GM12878 (cell line): ENCODE measurements around the gene UNC13B. TPM values are rescaled to one million over a fixed set of nuclear protein-coding genes. Genes with fewer than 3 reads are reported as not detected.

ENCODE experiments used
- ATAC-seq: fragments of 200-7000 bp; cut with Tn5 transposase; 3 replicates; pipeline ENCODE4 v1.9.1; 2020; ENCODE audit warnings: mild to moderate bottlenecking, moderate library complexity
- BruUV-seq: library from RNA; stranded (reverse); fragments of 400-500 nt; replicated peaks from 2 replicates; lab custom pipeline; 2021; lab: Mats Ljungman, UMichigan
- CTCF ChIA-PET: fragments of 300-600 bp; sonication (Branson Sonifier 250); formaldehyde crosslinking; extraction: SDS; loops from one replicate; lab custom pipeline; 2021; ENCODE audit warnings: inconsistent platforms; lab: Yijun Ruan, JAX
- POLR2A ChIA-PET: fragments of 350-600 bp; formaldehyde crosslinking; extraction: SDS; loops from one replicate; lab custom pipeline; 2021; ENCODE audit warnings: inconsistent platforms; lab: Charles Lee
- RAD21 ChIA-PET: fragments of 300-600 bp; sonication (Branson Sonifier 250); formaldehyde crosslinking; loops from one replicate; lab custom pipeline; 2023; ENCODE audit warnings: antibody characterized with exemption; ENCODE audit not compliant: unreplicated experiment; lab: Charles Lee
- SMC1A ChIA-PET: fragments of 300-600 bp; sonication (Branson Sonifier 250); formaldehyde crosslinking; loops from one replicate; lab custom pipeline; 2023; ENCODE audit not compliant: unreplicated experiment, uncharacterized antibody; lab: Charles Lee
- DNase-seq: peaks from one replicate; pipeline ENCODE4 v3.0.0-alpha.2; 2011; ENCODE audit warnings: low read depth, low spot score
- FAIRE-seq: peaks from 3 replicates; lab custom pipeline; 2011; peaks lifted over from hg19 to GRCh38; lab: Jason Lieb, UNC
- H2AFZ ChIP-seq: 2 replicates; pipeline ENCODE4 v1.6.0; 2011; ENCODE audit warnings: low read depth, low read length, control low read depth; ENCODE audit not compliant: control insufficient read depth
- H3K27ac ChIP-seq: 2 replicates; pipeline ENCODE4 v1.5.1; 2011; ENCODE audit warnings: control low read depth; ENCODE audit not compliant: control insufficient read depth, insufficient read depth
- H3K27me3 ChIP-seq, 2 experiments: replicated peaks in 1 of 2; 2 replicates each; pipeline versions ENCODE4 v1.6.0 to v1.6.1; 2011; ENCODE audit warnings: low read length in 1 of 2; ENCODE audit not compliant: control insufficient read depth in 2 of 2, insufficient read depth in 2 of 2
- H3K36me3 ChIP-seq, 2 experiments: 2 replicates each; pipeline ENCODE4 v1.5.1; 2011; ENCODE audit warnings: low read length in 1 of 2; ENCODE audit not compliant: control insufficient read depth in 2 of 2, insufficient read depth in 2 of 2
- H3K4me1 ChIP-seq: 2 replicates; pipeline ENCODE4 v1.6.1; 2011; ENCODE audit warnings: mild to moderate bottlenecking, low read length, moderate library complexity, mixed read lengths; ENCODE audit not compliant: control insufficient read depth, insufficient read depth
- H3K4me2 ChIP-seq: 2 replicates; pipeline ENCODE4 v1.6.0; 2011; ENCODE audit warnings: control low read depth; ENCODE audit not compliant: control insufficient read depth, insufficient read depth
- H3K4me3 ChIP-seq: fragments of 200-600 bp; sonication (generic); 2 replicates; pipeline ENCODE4 v1.5.1; 2016
- H3K79me2 ChIP-seq: 2 replicates; pipeline ENCODE4 v1.6.0; 2011; ENCODE audit warnings: low read length; ENCODE audit not compliant: control insufficient read depth, insufficient read depth
- H3K9ac ChIP-seq: 2 replicates; pipeline ENCODE4 v1.8.0; 2011; ENCODE audit warnings: low read length, control low read depth, mixed read lengths; ENCODE audit not compliant: control insufficient read depth, insufficient read depth
- H3K9me3 ChIP-seq: replicated peaks from 3 replicates; pipeline ENCODE4 v1.5.1; 2011; ENCODE audit warnings: mild to moderate bottlenecking, low read length; ENCODE audit not compliant: control insufficient read depth, insufficient read depth
- H4K20me1 ChIP-seq: 2 replicates; pipeline ENCODE4 v1.6.0; 2011; ENCODE audit not compliant: control insufficient read depth, insufficient read depth
- HDGF ChIP-seq: fragments of 450-650 bp; IDR thresholded peaks from 2 replicates; pipeline ENCODE4 v1.6.1; 2016; ENCODE audit warnings: antibody characterized with exemption
- IKZF2 ChIP-seq, 2 experiments: fragments of 450-650 bp; IDR thresholded peaks; 2 replicates each; pipeline ENCODE4 v1.6.1; 2017; ENCODE audit warnings: mild to moderate bottlenecking in 2 of 2, moderate library complexity in 2 of 2
- SMC3 ChIP-seq: IDR thresholded peaks from 2 replicates; pipeline ENCODE4 v1.6.1; 2011; ENCODE audit warnings: low read length, improper control_type of control experiment, borderline replicate concordance
- WGBS: methylation state at CpG from one replicate; pipeline ENCODE4 v1.1.6; 2016; ENCODE audit warnings: low lambda C conversion rate; ENCODE audit not compliant: insufficient replicate concordance, insufficient coverage; ENCODE audit errors: missing lambda C conversion rate; 5-methylcytosine and 5-hydroxymethylcytosine counted together
- in situ Hi-C: fragments of 300-500 bp; cut with MboI; formaldehyde crosslinking; loops from 9 replicates; pipeline ENCODE4 v1.14.3; 2018; ENCODE audit warnings: mixed read lengths
- intact Hi-C: fragments of 100-400 bp; cut with micrococcal nuclease; formaldehyde crosslinking; loops from one replicate; pipeline ENCODE4 v1.14.2; 2022; ENCODE audit not compliant: unreplicated experiment
- polyA plus RNA-seq, 11 experiments: library from polyadenylated mRNA; depleted of rRNA in 4 of 11; unstranded in 6 of 11; stranded (reverse) in 5 of 11; fragments of >200 nt; fragmentation: Nextera tagmentation in 4 of 11; fragmentation: Illumina TruSeq in 1 of 11; extraction: Ambion mirVana in 4 of 11; extraction: Trizol in 1 of 11; gene quantifications; 1 replicate in 1 of 11; 2 replicates in 10 of 11; pipeline versions ENCODE4 v1.2.1 to v1.2.3, GENCODE V29; 2011 to 2016; ENCODE audit warnings: inconsistent platforms in 2 of 11, missing spikeins in 2 of 11, low read depth in 1 of 11
- total RNA-seq, 4 experiments: library from RNA; depleted of rRNA in 3 of 4; stranded (reverse); fragments of >200 nt in 3 of 4; fragmentation: Illumina TruSeq in 1 of 4; extraction: Trizol in 1 of 4; gene quantifications; 2 replicates each; pipeline versions ENCODE4 v1.2.1 to v1.2.3, GENCODE V29; 2013 to 2021
- TF ChIP-seq, protein P1 (sequence below): fragments of 450-650 bp; conservative IDR thresholded peaks from 2 replicates; pipeline ENCODE4 v1.6.1; 2017; ENCODE audit warnings: mild to moderate bottlenecking, moderate library complexity
- TF ChIP-seq, protein P2 (sequence below): fragments of 150-350 bp; IDR thresholded peaks from 2 replicates; pipeline ENCODE4 v1.6.1; 2016; ENCODE audit warnings: low read depth, low read length
- TF ChIP-seq, protein P3 (sequence below): fragments of 450-650 bp; IDR thresholded peaks from 2 replicates; pipeline ENCODE4 v1.6.1; 2014; ENCODE audit warnings: mild to moderate bottlenecking
- TF ChIP-seq, protein P4 (sequence below): fragments of 450-650 bp; formaldehyde crosslinking; IDR thresholded peaks from 2 replicates; pipeline ENCODE4 v1.5.0; 2022; ENCODE audit warnings: mild to moderate bottlenecking, missing genetic modification characterization

Gene UNC13B
- total and polyA plus RNA-seq, 10 of the 15 experiments (the other 5 are each of a cell fraction or from before 2014, with no cell fraction given): under 0.01 to 0.42 (median 0.06) TPM; not detected in 4

GRCh38 chr9:35203528-35203927 lies 41.7 kb downstream of the UNC13B start:
- POLR2A ChIA-PET: no interaction called here
- RAD21 ChIA-PET: no interaction called here
- Histone ChIP-seq H3K4me3 (no peak overlapping the region), H4K20me1 (no peaks in the 10 kb centered on the region), H3K9ac (no peak overlapping the region), H3K79me2 (no peaks in the 10 kb centered on the region), H3K4me1 (no peaks in the 10 kb centered on the region), H2AFZ (no peak overlapping the region), H3K9me3 (peaks cover 4% of the 10 kb centered on the region; the same call in 1 of the 3 replicates), H3K4me2 (no peak overlapping the region), H3K36me3 (no peaks in the 10 kb centered on the region), H3K27ac (no peak overlapping the region), H3K27me3 (no peaks in the 10 kb centered on the region)
- in situ Hi-C loops: no loop called here
- DNase-seq: no peak
- intact Hi-C loops: no loop called here
- TF ChIP-seq, protein P1, sequence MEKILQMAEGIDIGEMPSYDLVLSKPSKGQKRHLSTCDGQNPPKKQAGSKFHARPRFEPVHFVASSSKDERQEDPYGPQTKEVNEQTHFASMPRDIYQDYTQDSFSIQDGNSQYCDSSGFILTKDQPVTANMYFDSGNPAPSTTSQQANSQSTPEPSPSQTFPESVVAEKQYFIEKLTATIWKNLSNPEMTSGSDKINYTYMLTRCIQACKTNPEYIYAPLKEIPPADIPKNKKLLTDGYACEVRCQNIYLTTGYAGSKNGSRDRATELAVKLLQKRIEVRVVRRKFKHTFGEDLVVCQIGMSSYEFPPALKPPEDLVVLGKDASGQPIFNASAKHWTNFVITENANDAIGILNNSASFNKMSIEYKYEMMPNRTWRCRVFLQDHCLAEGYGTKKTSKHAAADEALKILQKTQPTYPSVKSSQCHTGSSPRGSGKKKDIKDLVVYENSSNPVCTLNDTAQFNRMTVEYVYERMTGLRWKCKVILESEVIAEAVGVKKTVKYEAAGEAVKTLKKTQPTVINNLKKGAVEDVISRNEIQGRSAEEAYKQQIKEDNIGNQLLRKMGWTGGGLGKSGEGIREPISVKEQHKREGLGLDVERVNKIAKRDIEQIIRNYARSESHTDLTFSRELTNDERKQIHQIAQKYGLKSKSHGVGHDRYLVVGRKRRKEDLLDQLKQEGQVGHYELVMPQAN: no peak
- TF ChIP-seq SMC3 (no peak), HDGF (no peak), IKZF2 (IDR thresholded peaks at IDR 0.05) (no peak)
- TF ChIP-seq, protein P2, sequence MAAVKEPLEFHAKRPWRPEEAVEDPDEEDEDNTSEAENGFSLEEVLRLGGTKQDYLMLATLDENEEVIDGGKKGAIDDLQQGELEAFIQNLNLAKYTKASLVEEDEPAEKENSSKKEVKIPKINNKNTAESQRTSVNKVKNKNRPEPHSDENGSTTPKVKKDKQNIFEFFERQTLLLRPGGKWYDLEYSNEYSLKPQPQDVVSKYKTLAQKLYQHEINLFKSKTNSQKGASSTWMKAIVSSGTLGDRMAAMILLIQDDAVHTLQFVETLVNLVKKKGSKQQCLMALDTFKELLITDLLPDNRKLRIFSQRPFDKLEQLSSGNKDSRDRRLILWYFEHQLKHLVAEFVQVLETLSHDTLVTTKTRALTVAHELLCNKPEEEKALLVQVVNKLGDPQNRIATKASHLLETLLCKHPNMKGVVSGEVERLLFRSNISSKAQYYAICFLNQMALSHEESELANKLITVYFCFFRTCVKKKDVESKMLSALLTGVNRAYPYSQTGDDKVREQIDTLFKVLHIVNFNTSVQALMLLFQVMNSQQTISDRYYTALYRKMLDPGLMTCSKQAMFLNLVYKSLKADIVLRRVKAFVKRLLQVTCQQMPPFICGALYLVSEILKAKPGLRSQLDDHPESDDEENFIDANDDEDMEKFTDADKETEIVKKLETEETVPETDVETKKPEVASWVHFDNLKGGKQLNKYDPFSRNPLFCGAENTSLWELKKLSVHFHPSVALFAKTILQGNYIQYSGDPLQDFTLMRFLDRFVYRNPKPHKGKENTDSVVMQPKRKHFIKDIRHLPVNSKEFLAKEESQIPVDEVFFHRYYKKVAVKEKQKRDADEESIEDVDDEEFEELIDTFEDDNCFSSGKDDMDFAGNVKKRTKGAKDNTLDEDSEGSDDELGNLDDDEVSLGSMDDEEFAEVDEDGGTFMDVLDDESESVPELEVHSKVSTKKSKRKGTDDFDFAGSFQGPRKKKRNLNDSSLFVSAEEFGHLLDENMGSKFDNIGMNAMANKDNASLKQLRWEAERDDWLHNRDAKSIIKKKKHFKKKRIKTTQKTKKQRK: no peak
- TF ChIP-seq, protein P3, sequence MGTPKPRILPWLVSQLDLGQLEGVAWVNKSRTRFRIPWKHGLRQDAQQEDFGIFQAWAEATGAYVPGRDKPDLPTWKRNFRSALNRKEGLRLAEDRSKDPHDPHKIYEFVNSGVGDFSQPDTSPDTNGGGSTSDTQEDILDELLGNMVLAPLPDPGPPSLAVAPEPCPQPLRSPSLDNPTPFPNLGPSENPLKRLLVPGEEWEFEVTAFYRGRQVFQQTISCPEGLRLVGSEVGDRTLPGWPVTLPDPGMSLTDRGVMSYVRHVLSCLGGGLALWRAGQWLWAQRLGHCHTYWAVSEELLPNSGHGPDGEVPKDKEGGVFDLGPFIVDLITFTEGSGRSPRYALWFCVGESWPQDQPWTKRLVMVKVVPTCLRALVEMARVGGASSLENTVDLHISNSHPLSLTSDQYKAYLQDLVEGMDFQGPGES: no peak
- TF ChIP-seq, protein P4, sequence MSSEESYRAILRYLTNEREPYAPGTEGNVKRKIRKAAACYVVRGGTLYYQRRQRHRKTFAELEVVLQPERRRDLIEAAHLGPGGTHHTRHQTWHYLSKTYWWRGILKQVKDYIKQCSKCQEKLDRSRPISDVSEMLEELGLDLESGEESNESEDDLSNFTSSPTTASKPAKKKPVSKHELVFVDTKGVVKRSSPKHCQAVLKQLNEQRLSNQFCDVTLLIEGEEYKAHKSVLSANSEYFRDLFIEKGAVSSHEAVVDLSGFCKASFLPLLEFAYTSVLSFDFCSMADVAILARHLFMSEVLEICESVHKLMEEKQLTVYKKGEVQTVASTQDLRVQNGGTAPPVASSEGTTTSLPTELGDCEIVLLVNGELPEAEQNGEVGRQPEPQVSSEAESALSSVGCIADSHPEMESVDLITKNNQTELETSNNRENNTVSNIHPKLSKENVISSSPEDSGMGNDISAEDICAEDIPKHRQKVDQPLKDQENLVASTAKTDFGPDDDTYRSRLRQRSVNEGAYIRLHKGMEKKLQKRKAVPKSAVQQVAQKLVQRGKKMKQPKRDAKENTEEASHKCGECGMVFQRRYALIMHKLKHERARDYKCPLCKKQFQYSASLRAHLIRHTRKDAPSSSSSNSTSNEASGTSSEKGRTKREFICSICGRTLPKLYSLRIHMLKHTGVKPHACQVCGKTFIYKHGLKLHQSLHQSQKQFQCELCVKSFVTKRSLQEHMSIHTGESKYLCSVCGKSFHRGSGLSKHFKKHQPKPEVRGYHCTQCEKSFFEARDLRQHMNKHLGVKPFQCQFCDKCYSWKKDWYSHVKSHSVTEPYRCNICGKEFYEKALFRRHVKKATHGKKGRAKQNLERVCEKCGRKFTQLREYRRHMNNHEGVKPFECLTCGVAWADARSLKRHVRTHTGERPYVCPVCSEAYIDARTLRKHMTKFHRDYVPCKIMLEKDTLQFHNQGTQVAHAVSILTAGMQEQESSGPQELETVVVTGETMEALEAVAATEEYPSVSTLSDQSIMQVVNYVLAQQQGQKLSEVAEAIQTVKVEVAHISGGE (CRISPR knock-in tag): no peak
- CTCF ChIA-PET: no interaction called here
- BruUV-seq: no TSS peak
- ATAC-seq: no peak
- SMC1A ChIA-PET: no interaction called here
- WGBS: 0% methylated on average over 2 of the region's 2 CpGs
- no peak for FAIRE-seq
